ENCODE results near the gene PARD3B.

PARD3B gene

DNA sequence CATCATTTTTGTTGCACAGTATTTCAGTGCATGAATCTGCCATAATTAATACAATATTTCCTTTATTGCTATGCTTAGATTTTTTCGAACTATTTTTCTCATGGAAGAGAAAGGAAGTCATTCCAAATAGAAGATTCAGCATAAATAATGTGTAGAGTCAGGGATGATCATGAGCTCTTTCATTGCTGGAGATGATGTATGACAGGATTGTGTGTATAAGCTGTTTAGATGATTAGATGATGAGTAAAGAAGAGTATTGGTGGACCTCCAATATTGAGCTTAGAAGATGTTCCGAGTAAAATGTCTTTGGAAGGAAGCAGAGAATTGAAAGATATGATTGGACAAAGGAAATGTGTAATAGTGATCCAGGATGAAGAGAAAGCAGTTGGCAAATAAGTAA lies 364.5 kb downstream of the PARD3B start:
- no peak for DNase-seq

DNA sequence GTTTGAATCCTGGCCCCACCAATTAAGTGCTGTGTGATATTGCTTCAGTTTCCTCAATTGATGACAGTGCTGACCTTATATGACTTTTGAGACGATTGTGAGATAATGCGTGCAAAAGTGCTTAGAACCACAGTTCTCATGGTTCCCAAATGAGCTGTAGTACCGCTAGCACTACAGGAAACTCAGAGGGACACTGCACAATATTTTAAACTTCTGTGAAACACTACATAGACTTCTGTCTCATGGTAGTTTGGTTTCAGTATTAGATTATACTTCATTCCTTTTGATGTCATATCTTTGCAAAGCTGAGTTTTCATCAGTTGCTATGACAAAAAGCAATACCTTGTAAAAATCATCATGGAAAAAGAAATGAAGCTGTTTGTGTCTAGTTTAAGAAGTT lies 368.0 kb downstream of the PARD3B start:
- DNase-seq: no peak

DNA sequence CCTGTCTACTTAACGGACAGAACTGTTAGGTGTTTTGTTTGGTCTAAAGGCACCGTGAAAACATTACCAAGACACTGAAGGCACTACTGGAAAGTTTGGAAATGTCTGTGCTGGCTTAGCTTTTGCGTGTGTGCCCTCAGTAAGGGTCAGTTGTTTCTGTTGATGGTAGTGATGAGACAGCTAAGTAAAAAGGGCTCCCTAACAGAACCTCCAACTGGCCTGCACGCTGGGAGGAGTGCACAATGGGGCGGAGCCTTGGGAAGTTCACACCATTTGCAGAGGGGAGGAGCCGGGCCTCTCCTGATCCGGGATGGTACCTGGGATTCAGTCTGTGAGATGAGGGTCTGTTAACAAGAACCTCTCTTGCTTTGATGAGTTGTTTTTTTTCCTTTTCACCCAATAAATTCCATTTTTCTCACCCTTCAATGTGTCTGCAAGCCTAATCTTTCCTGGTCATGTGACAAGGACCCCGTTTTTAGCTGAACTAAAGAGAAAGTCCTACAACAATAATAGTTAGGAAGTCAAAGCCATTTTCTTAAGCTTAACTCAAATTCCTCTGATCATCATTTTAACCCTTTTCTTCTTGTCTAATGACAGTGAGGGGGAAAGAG lies 368.7 kb downstream of the PARD3B start:
- no peak for DNase-seq

DNA sequence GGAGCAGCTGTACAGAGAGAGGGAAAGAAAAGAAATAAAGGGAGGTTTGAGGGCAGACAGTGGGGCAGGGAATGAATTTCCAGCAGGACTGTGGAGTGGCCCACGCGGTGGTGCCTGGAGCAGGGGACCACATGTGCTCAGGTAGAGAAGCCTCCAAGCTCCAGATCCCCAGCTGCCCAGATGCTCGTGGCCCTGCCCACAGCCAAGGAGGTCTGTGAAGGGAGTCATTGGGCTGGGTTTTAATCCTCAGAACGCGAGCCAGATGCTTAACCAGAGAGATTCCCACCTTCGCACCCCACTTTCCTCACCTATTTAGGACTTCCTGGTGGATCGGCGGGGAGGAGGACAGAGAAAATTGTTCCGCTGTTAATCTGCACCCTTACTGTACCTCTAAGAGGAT lies 369.4 kb downstream of the PARD3B start:
- DNase-seq: no peak

DNA sequence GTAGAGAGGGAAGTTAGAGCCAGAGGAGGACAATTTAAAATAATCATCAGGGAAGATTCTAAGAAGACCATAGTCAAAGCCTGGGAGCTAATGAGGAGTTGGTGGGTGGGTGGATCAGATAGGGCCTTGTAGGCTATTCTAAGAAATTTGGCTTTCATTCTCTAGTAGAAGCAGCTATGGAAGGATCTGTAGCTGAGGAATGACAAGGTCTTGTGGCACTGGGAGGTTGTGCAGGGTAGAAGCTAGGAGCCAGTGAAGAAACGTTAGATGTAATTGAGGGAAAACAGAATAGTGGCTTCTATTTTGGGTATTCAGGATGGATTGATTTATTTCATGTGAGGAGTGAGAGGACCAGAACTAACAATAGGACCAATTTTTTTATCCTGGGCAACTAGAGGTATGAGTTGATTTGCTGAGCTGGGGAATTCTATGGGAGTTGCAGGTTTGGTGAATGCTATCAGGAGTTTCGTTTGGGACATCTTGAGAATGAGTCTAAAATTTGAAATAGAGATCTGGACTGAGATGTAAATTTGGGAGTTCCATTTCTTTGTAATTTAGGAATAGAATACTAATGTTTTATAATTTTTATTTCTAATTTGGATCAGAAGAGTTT lies 371.9 kb downstream of the PARD3B start:
- DNase-seq: no peak

DNA sequence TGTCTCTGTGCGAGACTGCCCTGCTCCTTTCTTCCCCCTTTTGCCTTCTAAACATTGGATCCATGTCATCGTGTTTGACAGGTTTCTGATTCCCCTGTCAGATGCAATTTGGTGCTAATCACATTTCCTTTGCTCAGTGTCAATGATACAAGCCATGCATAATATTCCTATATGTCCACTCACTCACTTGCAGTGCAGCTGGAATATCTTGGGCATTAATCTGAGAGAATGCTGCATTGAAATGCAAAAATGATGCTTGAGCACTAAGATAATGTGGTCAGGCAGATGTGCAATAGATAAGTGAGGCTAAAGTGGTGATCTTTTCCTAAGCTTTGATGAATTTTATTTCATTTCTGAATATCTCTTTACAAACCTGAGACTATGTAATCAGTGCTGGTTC lies 375.5 kb downstream of the PARD3B start:
- no peak for DNase-seq

DNA sequence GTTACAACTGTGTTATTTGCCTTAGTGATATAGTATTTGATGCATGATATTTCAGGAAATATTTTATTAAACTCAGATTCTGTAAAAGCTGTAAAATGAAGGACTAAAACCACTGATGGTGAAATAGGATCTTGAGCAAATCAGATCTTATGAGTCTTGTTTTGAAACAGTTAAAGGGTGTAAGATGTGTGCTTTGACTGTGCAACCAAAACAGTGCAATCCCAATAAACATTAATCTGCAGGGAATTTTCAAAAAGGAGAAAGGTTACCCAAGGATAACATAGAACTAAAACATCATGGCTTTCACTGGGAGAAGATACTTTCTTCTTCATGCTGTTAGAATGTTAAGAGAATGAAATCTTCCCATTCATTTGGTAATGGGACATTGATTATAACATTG lies 378.7 kb downstream of the PARD3B start:
- no peak for DNase-seq

DNA sequence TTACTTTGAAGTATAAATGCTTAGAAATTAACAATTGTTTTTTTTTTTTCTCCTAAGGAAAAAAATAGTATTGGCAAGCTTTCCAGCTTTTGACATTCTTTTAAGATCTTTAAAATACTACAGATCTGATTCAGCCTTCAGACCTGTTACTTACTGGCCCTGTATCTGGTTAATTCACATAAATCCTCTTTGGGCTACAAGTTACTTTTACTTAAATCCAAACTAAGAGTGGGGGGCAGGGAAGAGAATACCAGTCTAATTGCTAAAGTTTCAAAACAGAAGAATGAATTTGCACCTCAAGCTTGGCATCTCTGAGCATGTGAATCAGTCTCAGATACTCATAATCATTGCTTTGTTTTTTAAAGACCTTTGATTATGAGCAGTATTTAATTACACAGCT lies 386.3 kb downstream of the PARD3B start:
- DNase-seq: no peak

DNA sequence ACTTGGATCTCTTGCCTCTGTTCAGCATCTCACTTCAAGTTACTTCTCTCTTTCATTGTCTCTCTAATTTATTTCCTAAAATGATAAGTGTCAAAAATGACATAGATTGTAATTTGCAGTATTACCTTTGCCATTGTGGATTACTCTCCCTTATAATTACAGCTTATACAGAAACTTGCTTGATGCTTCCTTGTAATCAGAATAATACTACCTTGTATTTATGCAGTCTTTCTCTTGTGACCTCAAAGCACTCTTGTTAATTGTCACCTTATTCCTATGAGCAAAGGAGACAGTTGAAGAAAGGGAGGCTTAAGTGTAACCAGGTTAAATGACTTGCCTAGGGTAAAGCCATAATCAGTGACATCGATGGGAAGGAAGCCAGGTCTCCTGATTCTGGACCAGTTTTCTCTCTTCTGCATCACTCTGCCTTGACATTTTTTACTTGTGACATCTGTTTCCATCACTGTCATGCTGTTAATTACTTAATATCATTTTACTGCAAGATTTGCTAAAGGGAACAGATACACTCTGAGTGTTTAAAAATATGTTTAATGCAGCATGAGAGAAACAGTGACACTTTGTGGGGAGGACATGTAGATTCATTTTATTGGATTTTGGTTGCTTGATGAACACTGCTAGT lies 388.6 kb downstream of the PARD3B start:
- no peak for DNase-seq

DNA sequence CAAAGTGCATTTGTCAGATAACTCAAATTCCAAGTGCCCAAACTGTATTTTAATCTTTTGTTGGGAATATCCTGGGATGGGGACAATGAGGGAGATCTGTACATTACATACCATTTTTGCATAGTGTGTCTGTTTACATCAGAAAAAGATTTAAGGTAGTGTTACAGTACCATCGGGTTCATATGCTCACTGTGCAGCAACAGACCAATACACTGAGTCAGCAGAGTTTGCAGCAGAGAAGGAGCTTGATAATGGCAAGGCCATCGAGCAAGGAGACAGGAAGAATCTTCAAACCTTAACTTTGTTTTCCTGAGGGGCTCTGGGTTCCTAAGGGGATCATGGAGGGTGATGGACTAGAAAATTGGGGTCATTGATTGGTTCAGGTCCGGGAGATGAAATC lies 399.7 kb downstream of the PARD3B start:
- no peak for DNase-seq

DNA sequence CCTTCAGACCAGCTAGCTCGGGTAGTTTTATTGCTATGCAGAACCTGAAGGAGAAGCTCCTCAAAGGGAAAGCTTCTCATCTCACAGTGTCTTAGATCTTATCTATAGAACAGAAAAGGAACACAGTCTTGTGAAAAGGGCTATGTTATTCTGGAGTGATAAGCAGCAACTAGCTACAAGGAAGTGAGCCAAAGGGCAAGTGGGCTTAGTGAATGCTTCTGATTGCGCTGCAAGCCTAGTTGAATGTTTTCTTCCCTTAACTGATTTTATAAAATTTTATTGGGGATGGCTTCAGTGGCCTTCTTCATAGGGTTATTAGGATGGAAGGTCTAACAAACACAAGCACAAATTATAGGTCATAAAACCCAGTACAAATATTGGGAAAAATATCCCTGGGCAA lies 400.1 kb downstream of the PARD3B start:
- DNase-seq: no peak

DNA sequence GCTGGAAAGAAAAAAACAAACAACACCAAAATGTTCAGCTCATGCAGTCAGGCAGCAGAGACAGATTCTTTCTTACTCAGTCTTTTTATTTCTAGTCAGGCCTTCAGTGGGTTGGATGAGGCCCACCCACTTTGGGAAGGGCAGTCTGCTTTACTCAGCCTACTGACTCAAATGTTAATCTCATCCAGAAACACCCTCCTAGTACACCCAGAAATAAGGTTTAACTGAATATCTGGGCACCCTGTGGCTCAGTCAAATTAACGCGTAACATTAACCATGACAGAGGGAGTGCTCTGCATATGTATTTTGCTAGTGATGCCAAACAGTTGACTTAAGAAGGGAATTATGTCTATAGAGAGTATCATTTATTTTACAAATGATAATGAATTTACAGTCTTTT lies 401.6 kb downstream of the PARD3B start:
- DNase-seq: no peak

DNA sequence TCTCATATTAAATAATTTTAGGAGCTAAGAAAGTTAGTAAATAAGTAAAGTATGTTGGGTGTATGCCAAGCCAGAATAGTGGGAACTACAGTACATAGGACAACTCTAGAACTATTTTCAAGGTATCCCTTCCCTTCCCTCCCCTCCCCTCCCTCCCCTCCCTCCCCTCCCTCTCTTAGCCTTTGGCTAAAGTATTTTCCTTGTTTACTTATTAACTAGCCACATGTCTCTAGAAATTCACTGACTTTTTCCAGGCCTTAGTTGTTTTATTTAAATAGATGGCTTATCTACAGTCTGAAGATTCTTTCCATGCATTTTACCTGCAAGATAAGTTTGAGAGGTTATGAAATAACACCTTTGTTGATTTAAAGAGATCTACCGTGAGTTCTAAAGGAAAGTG lies 402.1 kb downstream of the PARD3B start:
- DNase-seq: no peak

DNA sequence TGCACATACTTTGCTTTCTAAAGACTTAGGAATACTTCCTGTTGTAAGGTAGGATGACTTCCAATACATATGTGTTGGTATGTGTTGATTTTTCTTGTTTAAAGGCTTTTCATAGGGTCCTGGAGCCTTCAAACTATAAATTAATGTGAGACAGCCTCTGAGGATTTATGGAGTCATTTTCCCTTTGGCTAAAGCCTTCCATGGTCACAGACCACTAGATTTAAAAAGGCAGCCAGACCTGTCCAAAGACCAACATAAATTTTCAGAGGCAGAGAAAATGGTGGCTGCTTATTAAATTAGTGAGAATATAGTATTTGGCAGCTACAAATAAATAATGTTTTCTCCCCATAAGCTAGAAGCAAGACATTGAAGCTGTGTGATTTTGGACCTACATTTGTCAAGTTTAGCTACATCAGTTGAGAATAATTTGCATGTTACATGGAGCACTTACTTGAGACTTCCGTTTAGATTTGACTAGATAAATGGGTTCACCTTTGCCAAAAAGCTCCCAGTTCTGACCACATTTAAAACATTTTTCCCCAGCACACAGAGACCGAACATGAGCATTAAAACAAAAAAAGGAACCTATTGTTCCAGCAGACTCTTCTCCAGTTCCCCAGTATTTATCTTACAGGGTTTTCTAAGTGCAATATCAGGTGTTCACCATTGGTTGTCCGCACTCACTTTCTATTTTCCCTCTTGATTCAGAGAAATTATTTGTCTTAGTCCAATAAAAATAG lies 402.9 kb downstream of the PARD3B start:
- no peak for DNase-seq

DNA sequence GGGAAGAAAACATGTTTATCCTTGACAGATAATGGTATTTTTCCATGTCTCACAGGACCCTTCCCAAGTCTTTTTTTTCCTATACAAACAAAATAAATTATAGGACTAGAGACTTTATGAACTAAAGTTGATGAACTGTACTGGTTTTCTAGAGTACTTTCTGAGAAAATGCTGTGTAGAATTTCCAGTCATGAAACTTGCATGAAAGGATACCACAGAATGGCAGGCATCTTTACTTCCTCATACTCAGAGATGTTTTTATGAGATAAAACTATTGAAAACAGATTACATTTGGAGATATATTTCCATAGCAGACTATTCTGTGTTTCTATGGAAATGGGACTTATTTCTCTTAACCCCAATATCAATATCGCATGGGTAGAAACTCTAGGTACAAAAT lies 403.5 kb downstream of the PARD3B start:
- no peak for DNase-seq

DNA sequence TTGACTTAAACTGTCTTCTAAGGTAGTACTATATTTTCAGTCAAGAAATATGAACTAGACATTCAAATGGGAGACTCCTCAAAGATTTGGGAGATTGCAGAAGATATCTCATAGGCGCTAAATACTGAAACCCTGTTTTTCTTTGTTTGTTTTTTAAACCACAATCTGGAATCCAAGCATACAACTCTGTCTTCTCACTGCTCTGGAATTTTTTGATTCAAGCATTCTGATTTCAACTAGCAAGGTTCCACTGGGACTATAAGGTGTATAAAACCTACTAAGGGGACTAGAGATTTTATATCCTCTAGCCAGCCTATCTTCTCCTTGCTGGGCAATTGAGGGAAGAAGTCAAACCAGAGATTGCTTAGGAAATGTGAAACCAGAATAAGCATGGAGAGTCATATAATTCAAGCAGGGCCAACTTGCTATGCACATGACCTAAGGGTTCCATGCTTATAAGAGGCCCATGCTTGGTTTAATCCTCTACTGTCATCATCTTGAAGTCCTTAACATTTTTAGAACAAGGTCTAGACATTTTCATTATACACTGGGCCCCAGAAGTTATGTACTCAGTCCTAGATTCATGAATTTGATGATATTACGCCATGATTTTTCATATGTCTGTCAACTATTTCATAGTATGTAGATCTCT lies 405.5 kb downstream of the PARD3B start:
- no peak for DNase-seq

DNA sequence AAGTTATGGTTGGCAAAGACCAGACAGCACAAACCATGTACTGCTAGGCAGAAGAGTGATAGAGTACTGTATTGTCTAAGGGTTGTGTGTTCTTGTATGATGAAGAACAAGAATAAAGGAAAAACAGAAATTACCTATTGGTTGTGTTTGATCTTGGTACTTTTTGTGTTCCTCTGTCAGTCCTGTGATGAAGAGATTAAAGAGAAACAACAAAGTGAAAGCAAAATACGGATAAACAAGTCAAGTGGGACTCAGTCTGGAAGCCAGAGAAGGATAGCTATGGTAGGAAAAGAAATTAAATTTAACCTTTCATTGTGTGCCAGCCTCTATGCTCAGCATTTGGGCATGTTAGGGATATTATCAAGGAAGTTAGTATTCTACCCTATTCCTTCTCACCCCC lies 413.1 kb downstream of the PARD3B start:
- DNase-seq: no peak

DNA sequence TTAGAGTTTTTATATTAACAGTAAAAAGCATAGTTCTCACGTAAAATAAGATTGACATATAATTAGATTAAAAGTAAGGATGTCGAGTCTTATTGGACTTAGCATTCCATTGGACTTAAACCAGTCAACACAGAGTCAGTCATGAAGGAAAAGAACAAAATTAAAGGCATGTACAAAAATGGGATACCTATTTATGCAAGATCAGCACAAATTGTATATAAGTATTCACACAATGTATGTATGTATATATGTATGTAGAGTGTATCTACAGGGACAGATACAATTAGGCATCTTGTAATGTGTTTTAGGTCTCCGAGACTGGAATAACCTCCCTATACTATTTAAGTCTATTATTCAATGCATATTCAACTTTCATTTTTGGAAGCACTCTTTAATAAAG lies 419.1 kb downstream of the PARD3B start:
- no peak for DNase-seq

DNA sequence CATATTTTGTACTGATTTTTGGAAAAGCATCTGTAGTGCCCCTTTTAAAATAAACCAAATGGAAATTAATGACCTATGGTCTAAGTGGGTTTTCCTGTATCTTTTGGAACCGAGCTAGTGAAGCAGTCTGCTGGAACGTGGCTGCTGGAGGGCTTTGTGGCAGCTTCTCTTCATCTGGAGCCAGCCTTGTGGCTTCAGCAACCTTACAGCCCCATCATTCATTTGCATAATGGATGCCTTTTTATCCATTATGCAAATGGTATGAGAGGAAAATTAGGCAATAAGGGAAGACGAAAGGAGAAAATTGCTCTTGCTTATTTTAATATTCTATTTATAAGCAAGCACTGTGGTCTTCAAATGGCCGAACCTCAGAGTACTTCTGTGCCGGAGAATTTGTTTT lies 421.0 kb downstream of the PARD3B start:
- peak; percentile 5 for DNase-seq

DNA sequence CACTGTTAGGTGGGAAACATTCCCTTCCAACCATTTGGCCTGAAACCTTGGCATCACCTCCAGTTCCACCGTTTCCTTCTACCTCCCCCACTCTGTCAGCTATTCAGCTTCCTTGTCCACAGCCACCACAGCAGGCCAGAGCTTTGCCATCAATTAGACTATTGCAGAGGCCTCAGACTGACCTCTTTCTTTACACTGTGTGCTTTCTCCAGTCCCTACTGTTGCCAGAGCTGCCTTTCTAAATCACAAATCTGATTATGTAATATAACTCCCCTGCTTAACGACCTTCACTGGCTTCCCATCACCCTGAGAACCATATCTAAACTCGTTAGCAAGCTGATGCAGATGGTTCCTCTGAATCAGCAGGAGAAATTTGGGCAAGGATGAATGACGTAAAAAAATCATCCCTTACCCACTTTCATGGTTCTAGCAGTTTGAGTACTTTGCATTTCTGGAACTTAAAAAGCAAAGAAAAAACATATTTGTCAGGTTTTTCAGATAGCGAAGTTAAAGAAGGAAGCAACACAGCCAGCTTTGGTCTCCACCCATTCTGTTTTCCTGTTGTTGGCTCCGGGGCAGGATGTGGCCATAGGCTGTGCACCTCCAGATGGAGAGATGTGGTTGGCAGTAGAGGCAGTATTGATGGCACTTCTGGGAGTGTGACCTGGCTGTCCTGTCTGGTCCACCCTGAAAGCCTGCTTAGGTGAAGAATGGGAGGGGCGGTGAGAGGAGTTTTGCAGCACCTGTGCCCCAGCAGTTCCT lies 422.1 kb downstream of the PARD3B start:
- peak; percentile 95 for DNase-seq

DNA sequence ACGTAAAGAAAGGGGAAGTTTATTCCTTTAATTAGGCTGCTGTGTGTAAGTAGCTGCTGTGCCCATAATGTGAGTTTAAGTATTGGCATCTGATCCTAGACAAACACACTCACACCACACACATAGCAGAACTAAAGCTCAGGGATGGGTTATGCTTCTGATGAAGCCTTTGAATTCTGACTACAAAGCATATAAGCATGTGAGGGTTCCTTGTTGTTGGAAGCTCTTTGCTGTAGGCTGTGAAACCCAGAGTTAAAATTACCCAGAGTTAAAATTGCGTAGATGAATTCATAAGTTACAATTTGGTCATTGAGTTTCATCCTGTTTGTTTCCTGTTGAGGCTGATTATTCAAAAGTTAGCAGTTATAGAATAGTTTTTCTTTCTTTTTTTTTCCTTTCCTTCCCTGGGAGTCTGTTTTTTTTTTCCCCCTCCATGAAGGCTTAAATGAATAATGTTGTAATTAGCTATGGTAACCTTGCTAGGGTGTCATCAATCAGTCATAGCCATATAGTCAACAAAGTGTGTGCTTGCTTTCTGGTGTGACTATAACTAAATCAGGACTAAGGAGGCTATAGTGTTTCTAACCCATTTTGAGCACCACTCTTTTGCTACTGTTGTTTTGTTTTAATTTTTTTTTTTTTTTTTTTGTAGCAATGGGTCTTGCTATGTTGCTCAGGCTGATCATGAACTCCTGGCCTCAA lies 426.1 kb downstream of the PARD3B start:
- DNase-seq: no peak

DNA sequence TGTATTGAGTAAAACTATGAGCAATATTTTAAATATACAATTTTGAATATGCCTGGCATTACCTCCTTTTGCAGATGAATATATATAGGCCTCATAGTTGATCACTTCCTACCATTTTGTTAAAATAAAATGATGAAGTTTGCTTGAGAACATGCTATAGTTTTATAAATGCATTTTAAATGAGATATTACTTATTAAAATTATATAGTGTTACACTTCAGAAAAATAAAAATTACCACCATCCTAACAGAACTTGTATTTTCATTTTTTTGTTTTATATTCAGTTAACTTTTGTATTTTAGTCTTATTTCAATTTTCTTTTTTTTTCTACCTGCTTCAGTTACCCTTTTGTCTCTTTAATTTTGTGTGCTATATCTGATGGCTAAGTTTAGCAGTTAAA lies 426.9 kb downstream of the PARD3B start:
- DNase-seq: no peak

All from NCI-H82 (cell line).